Smooth muscle cell (in vitro differentiated cells): Measurements from ENCODE around the gene MYO7B. TPM values are rescaled to one million over a fixed set of nuclear protein-coding genes. Genes with fewer than 3 reads are reported as not detected.

Experiments used
- DNase-seq: peaks from one replicate; lab custom pipeline; 2025; ENCODE audit not compliant: unreplicated experiment; lab: John Stamatoyannopoulos, UW
- H2AFZ ChIP-seq: fragments of 200-600 bp; sonication (generic); 2 replicates; pipeline ENCODE4 v1.6.0; 2016; ENCODE audit warnings: antibody characterized with exemption, low read depth, mild to moderate bottlenecking
- H3F3A ChIP-seq: fragments of 200-600 bp; sonication (generic); 2 replicates; pipeline ENCODE4 v1.6.0; 2017; ENCODE audit warnings: antibody characterized with exemption, low read depth
- H3K27ac ChIP-seq: fragments of 200-600 bp; sonication (generic); 2 replicates; pipeline ENCODE4 v1.5.1; 2016; ENCODE audit warnings: low read depth, mild to moderate bottlenecking
- H3K27me3 ChIP-seq: fragments of 200-600 bp; sonication (generic); 2 replicates; pipeline ENCODE4 v1.6.1; 2016; ENCODE audit warnings: low read depth, mild to moderate bottlenecking
- H3K36me3 ChIP-seq: fragments of 200-600 bp; sonication (generic); 2 replicates; pipeline ENCODE4 v1.5.1; 2016; ENCODE audit warnings: low read depth
- H3K4me1 ChIP-seq: fragments of 200-600 bp; sonication (generic); 2 replicates; pipeline ENCODE4 v1.5.1; 2016; ENCODE audit warnings: low read depth
- H3K4me2 ChIP-seq: fragments of 200-600 bp; sonication (generic); 2 replicates; pipeline ENCODE4 v1.6.0; 2016; ENCODE audit warnings: mild to moderate bottlenecking
- H3K4me3 ChIP-seq: fragments of 200-600 bp; sonication (generic); 2 replicates; pipeline ENCODE4 v1.5.1; 2016; ENCODE audit warnings: mild to moderate bottlenecking
- H3K79me2 ChIP-seq: fragments of 200-600 bp; sonication (generic); 2 replicates; pipeline ENCODE4 v1.6.0; 2016; ENCODE audit warnings: low read depth, mild to moderate bottlenecking
- H3K9ac ChIP-seq: fragments of 200-600 bp; sonication (generic); 2 replicates; pipeline ENCODE4 v1.6.0; 2016; ENCODE audit warnings: low read depth
- H3K9me3 ChIP-seq: fragments of 200-600 bp; sonication (generic); replicated peaks from 2 replicates; pipeline ENCODE4 v1.5.1; 2016; ENCODE audit warnings: low read depth
- H4K20me1 ChIP-seq: fragments of 200-600 bp; sonication (generic); 2 replicates; pipeline ENCODE4 v1.6.0; 2016; ENCODE audit warnings: low read depth
- WGBS: methylation state at CpG from one replicate; pipeline ENCODE4 v1.1.7; 2016; ENCODE audit warnings: low lambda C conversion rate; 5-methylcytosine and 5-hydroxymethylcytosine counted together
- polyA plus RNA-seq: library from polyadenylated mRNA; unstranded; fragments of >200 nt; fragmentation: Nextera tagmentation; extraction: Ambion mirVana; gene quantifications from 2 replicates; pipeline ENCODE4 v1.2.1, GENCODE V29; 2016
- total RNA-seq: library from RNA; depleted of rRNA; stranded (reverse); fragments of >200 nt; gene quantifications from 2 replicates; pipeline ENCODE4 v1.2.3, GENCODE V29; 2014
- TF ChIP-seq, protein P1 (sequence below): fragments of 200-600 bp; sonication (generic); IDR thresholded peaks from 2 replicates; pipeline ENCODE4 v1.5.1; 2017; ENCODE audit warnings: borderline replicate concordance, mild to moderate bottlenecking, antibody characterized with exemption; ENCODE audit not compliant: insufficient read depth, poor library complexity, severe bottlenecking

MYO7B gene
- total and polyA plus RNA-seq, 2 experiments from 2014 or later, result 0.09 to 0.35 TPM

DNA sequence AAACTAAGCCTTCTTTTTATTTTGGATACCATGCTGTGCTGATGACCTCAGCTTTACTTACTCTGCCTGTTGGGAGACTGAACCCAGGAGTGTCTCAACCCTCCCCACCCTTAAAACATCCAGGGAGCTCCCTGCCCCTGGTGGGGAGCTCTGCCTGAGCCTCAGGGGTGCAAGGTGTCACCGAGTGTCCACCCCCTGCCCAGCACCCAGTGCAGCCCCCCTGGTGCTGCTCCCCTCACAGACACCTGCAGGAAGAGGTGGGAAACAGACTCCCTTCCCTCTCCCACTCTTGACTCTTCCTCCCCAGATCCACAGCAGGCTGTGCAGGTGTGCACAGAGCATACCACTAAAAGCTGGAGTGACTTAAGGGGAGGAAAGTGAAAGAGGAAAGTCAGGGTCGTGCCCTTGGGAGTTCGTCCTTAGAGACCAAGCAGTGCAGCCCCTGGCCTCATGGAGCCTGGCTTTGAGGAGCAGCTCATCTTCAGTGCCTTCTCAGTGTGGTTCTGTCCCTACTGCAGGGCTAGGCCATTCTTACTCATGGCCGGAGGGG lies 51.3 kb downstream of the MYO7B start:
- TF ChIP-seq, protein P1, sequence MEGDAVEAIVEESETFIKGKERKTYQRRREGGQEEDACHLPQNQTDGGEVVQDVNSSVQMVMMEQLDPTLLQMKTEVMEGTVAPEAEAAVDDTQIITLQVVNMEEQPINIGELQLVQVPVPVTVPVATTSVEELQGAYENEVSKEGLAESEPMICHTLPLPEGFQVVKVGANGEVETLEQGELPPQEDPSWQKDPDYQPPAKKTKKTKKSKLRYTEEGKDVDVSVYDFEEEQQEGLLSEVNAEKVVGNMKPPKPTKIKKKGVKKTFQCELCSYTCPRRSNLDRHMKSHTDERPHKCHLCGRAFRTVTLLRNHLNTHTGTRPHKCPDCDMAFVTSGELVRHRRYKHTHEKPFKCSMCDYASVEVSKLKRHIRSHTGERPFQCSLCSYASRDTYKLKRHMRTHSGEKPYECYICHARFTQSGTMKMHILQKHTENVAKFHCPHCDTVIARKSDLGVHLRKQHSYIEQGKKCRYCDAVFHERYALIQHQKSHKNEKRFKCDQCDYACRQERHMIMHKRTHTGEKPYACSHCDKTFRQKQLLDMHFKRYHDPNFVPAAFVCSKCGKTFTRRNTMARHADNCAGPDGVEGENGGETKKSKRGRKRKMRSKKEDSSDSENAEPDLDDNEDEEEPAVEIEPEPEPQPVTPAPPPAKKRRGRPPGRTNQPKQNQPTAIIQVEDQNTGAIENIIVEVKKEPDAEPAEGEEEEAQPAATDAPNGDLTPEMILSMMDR, result no peak
- H3K9me3 ChIP-seq, result no peaks in the 10 kb centered on the region
- H4K20me1 ChIP-seq, result no peaks in the 10 kb centered on the region
- no peaks in the 10 kb centered on the region for H3K27me3 ChIP-seq
- no peaks in the 10 kb centered on the region for H3F3A ChIP-seq
- H3K4me3 ChIP-seq, result no peak overlapping the region
- no peaks in the 10 kb centered on the region for H3K79me2 ChIP-seq
- no peaks in the 10 kb centered on the region for H3K36me3 ChIP-seq
- H3K27ac ChIP-seq, result no peak overlapping the region
- no peaks in the 10 kb centered on the region for H3K4me1 ChIP-seq
- H2AFZ ChIP-seq, result no peak overlapping the region
- WGBS, result 89% methylated on average over 4 of the region's 4 CpGs
- no peak overlapping the region for H3K9ac ChIP-seq
- no peak for DNase-seq
- no peak overlapping the region for H3K4me2 ChIP-seq

DNA sequence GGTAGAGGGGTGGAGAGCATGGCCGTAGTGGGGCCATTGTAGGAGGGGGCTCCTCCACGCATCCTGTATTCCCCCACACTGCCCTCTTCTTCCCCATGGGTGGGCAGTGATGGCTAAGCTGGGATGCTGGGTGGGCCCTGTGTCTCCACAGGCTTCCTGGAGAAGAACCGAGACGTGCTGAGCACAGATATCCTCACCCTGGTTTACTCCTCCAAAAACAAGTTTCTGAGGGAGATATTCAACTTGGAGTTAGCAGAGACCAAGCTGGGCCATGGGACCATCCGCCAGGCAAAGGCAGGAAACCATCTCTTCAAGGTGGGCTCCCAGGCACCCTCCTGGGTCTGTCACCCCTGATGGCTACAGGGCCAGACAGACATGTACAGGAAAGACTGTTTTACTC lies 52.8 kb downstream of the MYO7B start:
- Histone ChIP-seq H3K4me1 (no peaks in the 10 kb centered on the region), H2AFZ (no peak overlapping the region), H4K20me1 (no peaks in the 10 kb centered on the region), H3K4me3 (no peak overlapping the region), H3K36me3 (no peaks in the 10 kb centered on the region), H3K9me3 (no peaks in the 10 kb centered on the region), H3K4me2 (no peak overlapping the region), H3K79me2 (no peaks in the 10 kb centered on the region), H3F3A (no peaks in the 10 kb centered on the region), H3K27ac (no peak overlapping the region), H3K9ac (no peak overlapping the region), H3K27me3 (no peaks in the 10 kb centered on the region)
- WGBS, result 96% methylated on average over 5 of the region's 5 CpGs
- TF ChIP-seq, protein P1, result no peak
- no peak for DNase-seq

DNA sequence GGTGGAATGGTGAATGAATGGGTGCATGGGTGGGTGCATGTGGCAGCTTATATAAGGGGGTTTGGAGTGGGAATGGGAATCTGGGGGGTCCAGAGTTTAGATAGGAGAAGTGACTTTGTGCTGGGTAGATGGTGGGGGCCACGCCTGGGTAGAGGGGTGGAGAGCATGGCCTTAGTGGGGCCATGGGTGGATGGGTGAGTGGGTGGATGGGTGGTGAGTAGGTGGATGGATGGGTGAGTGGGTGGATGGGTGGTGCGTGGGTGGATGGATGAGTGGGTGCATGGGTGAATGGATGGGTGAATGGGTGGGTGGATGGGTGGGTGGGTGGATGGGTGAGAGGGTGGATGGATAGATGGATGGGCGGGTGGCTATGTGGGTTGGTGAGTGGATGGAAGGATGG lies 53.9 kb downstream of the MYO7B start:
- no peaks in the 10 kb centered on the region for H3K4me1 ChIP-seq
- no peaks in the 10 kb centered on the region for H4K20me1 ChIP-seq
- H3K4me2 ChIP-seq, result no peak overlapping the region
- H3K9ac ChIP-seq, result no peak overlapping the region
- no peaks in the 10 kb centered on the region for H3K27me3 ChIP-seq
- TF ChIP-seq, protein P1, result no peak
- H3K36me3 ChIP-seq, result no peaks in the 10 kb centered on the region
- WGBS, result 80% methylated on average over 1 of the region's 3 CpGs
- no peaks in the 10 kb centered on the region for H3K9me3 ChIP-seq
- no peaks in the 10 kb centered on the region for H3K79me2 ChIP-seq
- no peak for DNase-seq
- no peak overlapping the region for H3K27ac ChIP-seq
- no peak overlapping the region for H3K4me3 ChIP-seq
- no peaks in the 10 kb centered on the region for H3F3A ChIP-seq
- H2AFZ ChIP-seq, result no peak overlapping the region

GRCh38 chr2:127589841-127590240 lies 54.4 kb downstream of the MYO7B start:
- H3K79me2 ChIP-seq, result no peaks in the 10 kb centered on the region

More at GRCh38 chr2:127589841-127590240, 54.4 kb downstream of the MYO7B start:
- Histone ChIP-seq H3F3A (no peaks in the 10 kb centered on the region), H3K27ac (no peak overlapping the region), H3K4me1 (no peaks in the 10 kb centered on the region), H4K20me1 (no peaks in the 10 kb centered on the region), H3K27me3 (no peaks in the 10 kb centered on the region), H3K9ac (no peak overlapping the region), H2AFZ (no peak overlapping the region), H3K36me3 (no peaks in the 10 kb centered on the region), H3K4me2 (no peak overlapping the region), H3K9me3 (no peaks in the 10 kb centered on the region), H3K4me3 (no peak overlapping the region)
- no peak for DNase-seq
- WGBS, result 83% methylated on average over 3 of the region's 5 CpGs
- TF ChIP-seq, protein P1, result no peak
